H1 (cell line): ENCODE measurements around the gene POTEF.
"Not testable (repeated sequence)": the region's sequence is repeated elsewhere in the genome, so short reads cannot be mapped to it uniquely, and the experiment has no call there.

Experiments used
- EGR1 ChIP-seq: IDR thresholded peaks from 2 replicates; pipeline ENCODE4 v1.6.1; 2011; ENCODE audit warnings: low read depth, low read length, borderline replicate concordance
- EP300 ChIP-seq, 2 experiments: IDR thresholded peaks; 1 replicate in 1 of 2; 2 replicates in 1 of 2; pipeline ENCODE4 v1.6.1; 2011 to 2012; ENCODE audit warnings: low read depth in 2 of 2, low read length in 2 of 2, mild to moderate bottlenecking in 2 of 2, borderline replicate concordance in 1 of 2, inconsistent platforms in 1 of 2, moderate library complexity in 1 of 2
- GABPA ChIP-seq: IDR thresholded peaks from 2 replicates; pipeline ENCODE4 v1.6.1; 2011; ENCODE audit warnings: mild to moderate bottlenecking, low read length, moderate library complexity, borderline replicate concordance; ENCODE audit not compliant: insufficient read depth
- PHF8 ChIP-seq: fragments of 200-600 bp; sonication (generic); conservative IDR thresholded peaks from 2 replicates; pipeline ENCODE4 v1.7.1; 2012; ENCODE audit warnings: low read depth, mild to moderate bottlenecking, inconsistent platforms, low read length, moderate library complexity
- POLR2A ChIP-seq, 2 experiments: IDR thresholded peaks; 1 replicate in 1 of 2; 2 replicates in 1 of 2; pipeline ENCODE4 v1.6.1; 2011; ENCODE audit warnings: low read depth in 2 of 2, low read length in 2 of 2, mild to moderate bottlenecking in 2 of 2; ENCODE audit errors: control extremely low read depth in 1 of 2
- RAD21 ChIP-seq, 2 experiments: IDR thresholded peaks in 1 of 2; conservative IDR thresholded peaks in 1 of 2; 2 replicates each; pipeline ENCODE4 v1.6.1; 2011; ENCODE audit warnings: low read depth in 2 of 2, low read length in 2 of 2, improper control_type of control experiment in 1 of 2, inconsistent platforms in 1 of 2, mild to moderate bottlenecking in 1 of 2, moderate library complexity in 1 of 2
- TF ChIP-seq, protein P1 (sequence below): IDR thresholded peaks from 2 replicates; pipeline ENCODE4 v1.6.1; 2011; ENCODE audit warnings: low read length, improper control_type of control experiment
- TF ChIP-seq, protein P2 (sequence below), 3 experiments: IDR thresholded peaks; 1 replicate in 2 of 3; 2 replicates in 1 of 3; pipeline versions ENCODE4 v1.5.1 to v1.6.1; 2011; ENCODE audit warnings: low read length in 3 of 3, mild to moderate bottlenecking in 3 of 3, inconsistent platforms in 2 of 3, low read depth in 1 of 3, moderate library complexity in 1 of 3; ENCODE audit not compliant: insufficient read depth in 1 of 3; ENCODE audit errors: control extremely low read depth in 1 of 3

DNA sequence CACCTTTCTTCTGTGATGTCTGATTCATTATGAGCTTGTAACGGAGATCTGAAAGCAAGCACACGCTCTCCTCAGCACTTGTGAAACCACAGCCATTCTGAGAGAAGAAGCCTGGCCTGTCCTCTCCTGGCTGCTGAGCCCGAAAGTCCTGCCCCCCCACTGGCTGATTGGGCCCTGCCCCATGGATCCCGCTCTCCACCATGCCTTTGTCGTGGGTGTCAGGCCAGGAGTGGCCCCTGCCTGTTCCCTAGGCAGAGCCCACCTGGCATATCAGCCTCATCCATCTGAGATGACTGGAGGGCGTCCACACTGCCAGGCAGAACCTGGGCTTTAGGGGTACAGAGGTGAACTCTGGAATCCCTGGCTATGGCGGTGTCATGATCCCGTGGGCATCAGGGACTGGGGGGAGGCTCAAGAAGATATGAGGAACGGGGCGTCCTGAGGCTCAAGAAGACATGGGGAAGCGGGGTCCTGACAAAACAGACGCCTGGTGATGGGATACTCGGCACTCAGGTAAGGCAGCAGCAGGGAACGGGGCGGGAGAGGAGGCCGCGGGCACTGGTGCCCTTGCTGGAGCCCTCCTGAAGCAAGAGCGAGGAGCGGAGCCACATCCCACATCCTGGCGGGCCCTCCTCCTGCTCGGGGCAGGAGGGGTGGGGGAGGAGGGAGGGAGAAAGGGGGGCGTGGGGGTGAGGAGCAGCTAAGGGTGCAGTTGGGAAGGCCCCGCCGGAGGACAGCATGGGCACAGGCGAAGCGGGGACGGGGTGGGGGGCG is 14.4 kb upstream of the POTEF start:
- TF ChIP-seq, protein P1, sequence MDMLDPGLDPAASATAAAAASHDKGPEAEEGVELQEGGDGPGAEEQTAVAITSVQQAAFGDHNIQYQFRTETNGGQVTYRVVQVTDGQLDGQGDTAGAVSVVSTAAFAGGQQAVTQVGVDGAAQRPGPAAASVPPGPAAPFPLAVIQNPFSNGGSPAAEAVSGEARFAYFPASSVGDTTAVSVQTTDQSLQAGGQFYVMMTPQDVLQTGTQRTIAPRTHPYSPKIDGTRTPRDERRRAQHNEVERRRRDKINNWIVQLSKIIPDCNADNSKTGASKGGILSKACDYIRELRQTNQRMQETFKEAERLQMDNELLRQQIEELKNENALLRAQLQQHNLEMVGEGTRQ: not testable (repeated sequence)
- TF ChIP-seq, protein P2, sequence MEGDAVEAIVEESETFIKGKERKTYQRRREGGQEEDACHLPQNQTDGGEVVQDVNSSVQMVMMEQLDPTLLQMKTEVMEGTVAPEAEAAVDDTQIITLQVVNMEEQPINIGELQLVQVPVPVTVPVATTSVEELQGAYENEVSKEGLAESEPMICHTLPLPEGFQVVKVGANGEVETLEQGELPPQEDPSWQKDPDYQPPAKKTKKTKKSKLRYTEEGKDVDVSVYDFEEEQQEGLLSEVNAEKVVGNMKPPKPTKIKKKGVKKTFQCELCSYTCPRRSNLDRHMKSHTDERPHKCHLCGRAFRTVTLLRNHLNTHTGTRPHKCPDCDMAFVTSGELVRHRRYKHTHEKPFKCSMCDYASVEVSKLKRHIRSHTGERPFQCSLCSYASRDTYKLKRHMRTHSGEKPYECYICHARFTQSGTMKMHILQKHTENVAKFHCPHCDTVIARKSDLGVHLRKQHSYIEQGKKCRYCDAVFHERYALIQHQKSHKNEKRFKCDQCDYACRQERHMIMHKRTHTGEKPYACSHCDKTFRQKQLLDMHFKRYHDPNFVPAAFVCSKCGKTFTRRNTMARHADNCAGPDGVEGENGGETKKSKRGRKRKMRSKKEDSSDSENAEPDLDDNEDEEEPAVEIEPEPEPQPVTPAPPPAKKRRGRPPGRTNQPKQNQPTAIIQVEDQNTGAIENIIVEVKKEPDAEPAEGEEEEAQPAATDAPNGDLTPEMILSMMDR (IDR thresholded peaks at IDR 0.05; ENCODE audit: control extremely low read depth in 1 of 3, insufficient read depth in 1 of 3, low read depth in 1 of 3, low read length in 3 of 3): not testable (repeated sequence)
- TF ChIP-seq RAD21 (IDR thresholded peaks at IDR 0.05 in 1 of 2, conservative IDR thresholded peaks at IDR 0.05 in 1 of 2; ENCODE audit: low read depth in 2 of 2, low read length in 2 of 2); EP300 (IDR thresholded peaks at IDR 0.05; ENCODE audit: borderline replicate concordance in 1 of 2, low read depth in 2 of 2, low read length in 2 of 2); EGR1; POLR2A (IDR thresholded peaks at IDR 0.05; ENCODE audit: control extremely low read depth in 1 of 2, low read depth in 2 of 2, low read length in 2 of 2); GABPA; PHF8: not testable (repeated sequence)
